ENCODE results near the gene MSI2.

The MSI2 gene

DNA sequence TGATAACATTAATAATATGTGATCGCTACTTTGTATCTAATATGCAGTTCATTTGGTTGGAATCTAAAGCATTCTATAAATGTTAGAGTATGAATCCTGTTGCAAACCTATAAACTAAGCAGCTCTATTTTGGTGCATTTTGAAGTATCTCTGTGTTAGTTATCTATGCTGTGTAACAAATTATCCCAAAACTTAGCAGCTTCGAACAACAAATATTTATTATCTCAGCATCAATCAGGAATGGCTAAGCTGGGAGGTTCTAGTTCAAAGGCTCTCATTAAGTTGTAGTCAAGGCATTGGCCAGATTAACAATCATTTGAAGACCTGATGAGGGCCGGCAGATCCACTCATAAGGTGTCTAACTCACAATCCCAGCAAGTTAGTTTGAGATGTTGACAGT, 10.1 kb upstream of the MSI2 start:
- peaks cover 2% of the 10 kb centered on the region for H3K4me1 ChIP-seq (ENCODE audit: insufficient read depth, insufficient read length)
- TF ChIP-seq ZNF274 (IDR thresholded peaks at IDR 0.05; ENCODE audit: low read depth, low read length) = no peak
- no peaks in the 10 kb centered on the region for H3K36me3 ChIP-seq (ENCODE audit: insufficient read depth, insufficient read length, low read length)
- no peak overlapping the region for H3K9ac ChIP-seq (ENCODE audit: insufficient read length, low read depth)
- H3K27me3 ChIP-seq (ENCODE audit: insufficient read depth, insufficient read length) = no peaks in the 10 kb centered on the region
- no peak overlapping the region for H3K4me3 ChIP-seq (ENCODE audit: insufficient read length, low read depth)
- peaks cover 16% of the 10 kb centered on the region for H3K9me3 ChIP-seq (ENCODE audit: insufficient read depth, low read length)
- no peak for DNase-seq (ENCODE audit: low read depth, low spot score)

- Histone ChIP-seq H3K27me3 (ENCODE audit: insufficient read depth, insufficient read length) (no peaks in the 10 kb centered on the region), H3K9me3 (ENCODE audit: insufficient read depth, low read length) (peaks cover 22% of the 10 kb centered on the region), H3K4me3 (ENCODE audit: insufficient read length, low read depth) (no peak overlapping the region), H3K4me1 (ENCODE audit: insufficient read depth, insufficient read length) (peaks cover 2% of the 10 kb centered on the region), H3K36me3 (ENCODE audit: insufficient read depth, insufficient read length, low read length) (no peaks in the 10 kb centered on the region), H3K9ac (ENCODE audit: insufficient read length, low read depth) (no peak overlapping the region)
- DNase-seq (ENCODE audit: low read depth, low spot score) = no peak
- TF ChIP-seq YY1 (IDR thresholded peaks at IDR 0.05; ENCODE audit: insufficient read depth, insufficient read length) (no peak), SUZ12 (IDR thresholded peaks at IDR 0.05; ENCODE audit: extremely low read depth, insufficient read depth, insufficient read length) (no peak)
Observed at GRCh38 chr17:57247261-57247660, 9.1 kb upstream of the MSI2 start.

DNA sequence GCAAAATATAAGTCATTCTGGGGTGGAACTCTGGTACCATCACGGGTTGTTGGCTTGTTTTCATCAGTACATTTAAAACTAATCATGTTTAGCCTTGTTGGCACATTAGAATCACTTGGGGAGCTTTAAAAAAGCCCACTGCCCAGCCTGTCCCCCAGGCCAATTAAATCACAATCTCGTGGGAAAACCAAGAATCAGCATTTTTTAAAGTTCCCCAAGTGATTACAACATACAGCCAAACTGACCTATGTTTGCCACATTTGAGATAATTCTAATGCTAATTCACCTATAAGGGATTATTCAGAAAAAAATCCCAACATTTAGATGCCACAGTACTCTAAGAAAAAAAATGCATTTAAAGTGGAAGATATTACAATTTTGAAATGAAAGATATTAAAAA, 8.4 kb upstream of the MSI2 start:
- H3K4me3 ChIP-seq (ENCODE audit: insufficient read length, low read depth) = no peak overlapping the region
- no peak overlapping the region for H3K9ac ChIP-seq (ENCODE audit: insufficient read length, low read depth)
- peaks cover 22% of the 10 kb centered on the region for H3K9me3 ChIP-seq (ENCODE audit: insufficient read depth, low read length)
- H3K36me3 ChIP-seq (ENCODE audit: insufficient read depth, insufficient read length, low read length) = no peaks in the 10 kb centered on the region
- no peaks in the 10 kb centered on the region for H3K4me1 ChIP-seq (ENCODE audit: insufficient read depth, insufficient read length)
- no peaks in the 10 kb centered on the region for H3K27me3 ChIP-seq (ENCODE audit: insufficient read depth, insufficient read length)
- no peak for TF ChIP-seq YY1 (IDR thresholded peaks at IDR 0.05; ENCODE audit: insufficient read depth, insufficient read length)
- no peak for TF ChIP-seq ZNF274 (IDR thresholded peaks at IDR 0.05; ENCODE audit: low read depth, low read length)
- TF ChIP-seq SUZ12 (IDR thresholded peaks at IDR 0.05; ENCODE audit: extremely low read depth, insufficient read depth, insufficient read length) = no peak
- DNase-seq (ENCODE audit: low read depth, low spot score) = no peak

GRCh38 chr17:57249520-57249919, 6.8 kb upstream of the MSI2 start:
- Histone ChIP-seq H3K4me1 (ENCODE audit: insufficient read depth, insufficient read length) (no peaks in the 10 kb centered on the region), H3K4me3 (ENCODE audit: insufficient read length, low read depth) (no peak overlapping the region), H3K9me3 (ENCODE audit: insufficient read depth, low read length) (peaks cover 22% of the 10 kb centered on the region), H3K9ac (ENCODE audit: insufficient read length, low read depth) (no peak overlapping the region), H3K27me3 (ENCODE audit: insufficient read depth, insufficient read length) (peaks cover 3% of the 10 kb centered on the region), H3K36me3 (ENCODE audit: insufficient read depth, insufficient read length, low read length) (no peaks in the 10 kb centered on the region)
- no peak for DNase-seq (ENCODE audit: low read depth, low spot score)
- no peak for TF ChIP-seq ZNF274 (IDR thresholded peaks at IDR 0.05; ENCODE audit: low read depth, low read length)
- TF ChIP-seq SUZ12 (IDR thresholded peaks at IDR 0.05; ENCODE audit: extremely low read depth, insufficient read depth, insufficient read length) = no peak
- TF ChIP-seq YY1 (IDR thresholded peaks at IDR 0.05; ENCODE audit: insufficient read depth, insufficient read length) = no peak

DNA sequence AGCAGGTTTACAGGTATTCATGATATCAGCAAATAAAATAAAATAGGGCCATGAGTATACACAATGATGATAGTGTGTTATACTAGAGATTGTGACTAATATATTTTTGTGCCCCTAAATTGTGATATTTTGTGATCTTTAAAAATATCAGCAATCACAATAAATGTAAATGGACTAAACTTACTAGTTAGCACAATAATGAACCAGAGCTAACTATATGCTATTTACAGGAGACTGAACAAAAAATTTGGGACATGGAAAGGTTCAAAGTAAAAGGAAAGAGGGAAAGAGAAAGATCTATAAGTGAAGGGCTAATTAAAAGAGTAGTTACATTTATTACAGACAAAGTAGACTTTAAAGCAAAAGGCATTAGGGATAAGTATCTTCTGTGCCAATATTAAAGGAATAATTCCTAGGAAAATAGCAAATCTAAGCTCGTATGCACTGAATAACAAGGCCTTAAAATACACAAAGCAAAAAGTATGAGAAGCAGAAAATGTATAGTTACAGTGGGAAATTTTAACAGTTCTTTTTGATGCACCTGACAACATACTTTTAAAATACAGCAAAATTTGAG, 5.0 kb upstream of the MSI2 start:
- DNase-seq (ENCODE audit: low read depth, low spot score) = no peak
- no peaks in the 10 kb centered on the region for H3K36me3 ChIP-seq (ENCODE audit: insufficient read depth, insufficient read length, low read length)
- TF ChIP-seq ZNF274 (IDR thresholded peaks at IDR 0.05; ENCODE audit: low read depth, low read length) (no peak), SUZ12 (IDR thresholded peaks at IDR 0.05; ENCODE audit: extremely low read depth, insufficient read depth, insufficient read length) (no peak), YY1 (IDR thresholded peaks at IDR 0.05; ENCODE audit: insufficient read depth, insufficient read length) (no peak)
- no peak overlapping the region for H3K4me3 ChIP-seq (ENCODE audit: insufficient read length, low read depth)
- no peak overlapping the region for H3K9ac ChIP-seq (ENCODE audit: insufficient read length, low read depth)
- H3K4me1 ChIP-seq (ENCODE audit: insufficient read depth, insufficient read length) = no peaks in the 10 kb centered on the region
- peaks cover 22% of the 10 kb centered on the region for H3K9me3 ChIP-seq (ENCODE audit: insufficient read depth, low read length)
- H3K27me3 ChIP-seq (ENCODE audit: insufficient read depth, insufficient read length) = peaks cover 12% of the 10 kb centered on the region

DNA sequence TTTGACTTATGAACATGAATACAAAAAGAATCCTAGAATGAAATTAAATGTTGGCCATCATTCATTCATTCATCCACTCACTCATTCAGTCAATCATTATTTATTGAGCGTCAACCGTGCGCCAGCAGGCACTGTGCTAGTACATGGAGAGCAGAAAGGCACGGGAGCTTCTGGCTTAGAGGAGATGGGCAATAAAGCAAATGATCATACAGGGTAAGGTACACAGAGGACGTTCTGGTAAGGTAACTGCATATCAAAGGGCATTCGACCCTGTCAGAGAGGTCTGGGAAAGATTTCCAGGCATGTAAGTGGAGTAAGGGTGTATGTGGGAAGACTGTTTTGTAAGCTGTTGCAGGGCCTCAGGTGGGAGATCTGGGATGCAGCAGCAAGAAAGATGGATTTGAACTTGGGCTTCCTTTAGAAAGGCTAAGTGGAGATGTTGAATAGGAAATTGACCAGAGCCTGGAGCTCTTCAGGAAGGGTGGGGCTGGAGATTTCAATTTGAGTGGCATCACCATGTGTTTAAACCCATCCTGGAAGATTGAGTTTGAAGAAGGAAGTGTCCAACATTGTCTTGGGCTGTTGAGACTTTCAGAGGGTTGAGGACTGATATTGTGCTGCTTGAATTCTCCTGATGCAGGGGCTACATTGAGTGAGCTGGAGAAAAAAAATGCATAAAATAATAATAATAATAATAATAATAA, 2.8 kb upstream of the MSI2 start:
- H3K4me1 ChIP-seq (ENCODE audit: insufficient read depth, insufficient read length) = peaks cover 2% of the 10 kb centered on the region
- H3K4me3 ChIP-seq (ENCODE audit: insufficient read length, low read depth) = no peak overlapping the region
- peaks cover 22% of the 10 kb centered on the region for H3K9me3 ChIP-seq (ENCODE audit: insufficient read depth, low read length)
- no peak for DNase-seq (ENCODE audit: low read depth, low spot score)
- H3K27me3 ChIP-seq (ENCODE audit: insufficient read depth, insufficient read length) = peaks cover 12% of the 10 kb centered on the region
- no peak for TF ChIP-seq ZNF274 (IDR thresholded peaks at IDR 0.05; ENCODE audit: low read depth, low read length)
- no peak for TF ChIP-seq SUZ12 (IDR thresholded peaks at IDR 0.05; ENCODE audit: extremely low read depth, insufficient read depth, insufficient read length)
- no peak for TF ChIP-seq YY1 (IDR thresholded peaks at IDR 0.05; ENCODE audit: insufficient read depth, insufficient read length)
- no peak overlapping the region for H3K9ac ChIP-seq (ENCODE audit: insufficient read length, low read depth)
- H3K36me3 ChIP-seq (ENCODE audit: insufficient read depth, insufficient read length, low read length) = no peaks in the 10 kb centered on the region

DNA sequence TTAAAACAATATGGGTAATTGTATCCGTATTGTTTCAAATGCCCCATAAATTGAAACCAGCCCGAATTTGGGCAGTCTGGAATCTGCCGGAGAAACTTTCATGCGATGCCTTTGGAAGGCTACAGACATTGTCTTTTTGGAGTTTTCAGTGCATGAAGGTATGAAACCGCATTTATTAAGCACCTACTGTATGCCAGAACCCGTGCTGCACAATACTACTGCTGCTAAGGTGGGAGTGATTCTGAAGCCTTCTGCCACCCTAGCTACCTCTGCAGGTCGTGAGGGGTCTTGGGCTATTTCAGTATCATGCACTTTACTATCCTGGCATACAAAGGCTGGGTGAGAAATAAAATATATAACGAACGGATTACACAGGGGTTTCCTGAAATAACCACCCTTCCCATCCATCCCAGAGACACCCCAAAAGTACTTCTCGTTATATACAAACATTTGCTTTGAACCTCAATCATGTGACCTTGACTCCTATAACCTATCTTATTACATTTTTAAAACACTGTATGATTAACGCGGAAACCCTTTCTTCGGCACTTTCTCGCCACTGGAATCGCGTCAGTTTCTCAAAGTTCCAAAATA, 1.0 kb upstream of the MSI2 start:
- TF ChIP-seq ZNF274 (IDR thresholded peaks at IDR 0.05; ENCODE audit: low read depth, low read length) (no peak), YY1 (IDR thresholded peaks at IDR 0.05; ENCODE audit: insufficient read depth, insufficient read length) (no peak), SUZ12 (IDR thresholded peaks at IDR 0.05; ENCODE audit: extremely low read depth, insufficient read depth, insufficient read length) (no peak)

More for the DNA sequence above, 1.0 kb upstream of the MSI2 start:
- Histone ChIP-seq H3K36me3 (ENCODE audit: insufficient read depth, insufficient read length, low read length) (peaks cover 3% of the 10 kb centered on the region), H3K9me3 (ENCODE audit: insufficient read depth, low read length) (peaks cover 14% of the 10 kb centered on the region), H3K4me1 (ENCODE audit: insufficient read depth, insufficient read length) (peaks cover 3% of the 10 kb centered on the region), H3K4me3 (ENCODE audit: insufficient read length, low read depth) (peak overlapping the region; percentile 53), H3K9ac (ENCODE audit: insufficient read length, low read depth) (peak overlapping the region; percentile 52), H3K27me3 (ENCODE audit: insufficient read depth, insufficient read length) (peaks cover 12% of the 10 kb centered on the region)
- DNase-seq (ENCODE audit: low read depth, low spot score) = no peak
